LNCaP clone FGC (cell line): ENCODE results near the gene TXNRD1.

Experiments used
- DNase-seq: peaks from one replicate; pipeline ENCODE4 v3.0.0-alpha.2; 2011; ENCODE audit warnings: low read depth
- H3K4me3 ChIP-seq: 2 replicates; pipeline ENCODE4 v1.5.1; 2011; ENCODE audit warnings: mild to moderate bottlenecking, low read depth, low read length, control low read depth
- CTCF ChIP-seq: IDR thresholded peaks from 2 replicates; pipeline ENCODE4 v1.5.1; 2012; ENCODE audit warnings: mild to moderate bottlenecking; ENCODE audit not compliant: control insufficient read depth, insufficient read depth; ENCODE audit errors: extremely low read depth

The TXNRD1 gene

GRCh38 chr12:104215638-104216297, at the start of gene TXNRD1:
TSS of gene TXNRD1 (plus strand) at chr12:104215779. CDS start at chr12:104215803, 24 bp downstream.
- DNase-seq = no peak
- TF ChIP-seq CTCF = no peak
- H3K4me3 ChIP-seq = no peak within 1 kb of the TSS

GRCh38 chr12:104165801-104166200, 49.8 kb upstream of the TXNRD1 start:
- no peak for TF ChIP-seq CTCF
- no peak for DNase-seq

GRCh38 chr12:104166465-104166864, 49.1 kb upstream of the TXNRD1 start:
- H3K4me3 ChIP-seq = no peak overlapping the region
- no peak for TF ChIP-seq CTCF
- DNase-seq = no peak

More at GRCh38 chr12:104165801-104166200, 49.8 kb upstream of the TXNRD1 start:
- H3K4me3 ChIP-seq = no peak overlapping the region

GRCh38 chr12:104167519-104168458, 47.8 kb upstream of the TXNRD1 start:
- TF ChIP-seq CTCF = no peak
- DNase-seq = no peak
- no peak overlapping the region for H3K4me3 ChIP-seq

- DNase-seq = no peak
- no peak overlapping the region for H3K4me3 ChIP-seq
- no peak for TF ChIP-seq CTCF
Observed at GRCh38 chr12:104168596-104168995, 47.0 kb upstream of the TXNRD1 start.

GRCh38 chr12:104171785-104172569, 43.6 kb upstream of the TXNRD1 start:
- no peak overlapping the region for H3K4me3 ChIP-seq
- no peak for TF ChIP-seq CTCF
- no peak for DNase-seq
